ENCODE data around the gene ACSF2. TPM values are rescaled to one million over a fixed set of nuclear protein-coding genes. Genes with fewer than 3 reads are reported as not detected.

The ACSF2 gene
- total RNA-seq, 1 experiment from 2014 or later = 11.1 TPM

GRCh38 chr17:50439008-50439407 is 13.0 kb downstream of the ACSF2 start:
- DNase-seq (ENCODE audit: low read depth) = no peak

- no peak for DNase-seq (ENCODE audit: low read depth)
These were observed 14.3 kb downstream of the ACSF2 start for GRCh38 chr17:50440172-50440837.

DNA sequence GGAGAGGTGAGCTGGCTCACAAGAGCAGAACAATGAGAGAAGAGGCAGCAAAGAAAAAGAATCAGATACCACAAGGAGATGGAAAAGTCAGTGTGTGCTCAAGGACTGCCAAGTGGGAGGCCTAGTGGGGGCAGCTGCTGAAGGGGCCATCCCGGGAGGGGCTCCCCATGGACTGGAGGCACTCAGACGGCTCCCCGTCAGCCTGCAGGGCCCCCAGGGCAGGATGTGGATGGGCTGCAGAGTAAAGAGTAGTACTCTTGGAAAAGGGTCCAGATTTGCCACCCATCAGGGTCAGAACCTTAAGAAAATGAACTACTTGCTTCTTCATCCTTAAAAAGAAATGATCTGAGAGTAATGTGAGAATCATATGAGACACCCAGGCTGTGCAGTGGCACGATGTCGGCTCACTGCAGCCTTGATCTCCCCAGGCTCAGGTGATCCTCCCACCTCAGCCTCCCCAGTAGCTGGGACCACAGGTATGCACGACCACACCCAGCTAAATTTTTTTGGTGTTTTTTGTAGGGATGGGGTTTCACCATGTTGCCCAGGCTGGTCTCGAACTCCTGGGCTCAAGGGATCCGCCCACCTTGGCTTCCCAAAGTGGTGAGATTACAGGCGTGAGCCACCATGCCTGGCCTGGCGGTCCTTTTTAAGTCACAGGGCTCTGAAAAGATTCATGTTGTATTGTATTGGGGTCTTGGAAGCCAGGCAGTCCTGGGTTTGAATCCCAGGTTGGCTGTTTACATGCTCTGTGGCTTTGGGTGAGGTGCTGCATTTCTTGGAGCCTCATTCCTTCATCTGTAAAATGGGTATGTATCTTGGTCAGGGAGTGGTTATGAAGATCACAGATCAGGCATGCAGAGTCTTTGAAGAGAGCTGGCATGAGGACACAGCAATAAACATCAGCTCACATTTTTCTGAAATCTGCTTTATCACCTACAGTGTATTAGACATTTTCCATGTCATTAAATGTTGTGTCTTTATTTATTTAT is 15.1 kb downstream of the ACSF2 start:
- DNase-seq (ENCODE audit: low read depth) = no peak

DNA sequence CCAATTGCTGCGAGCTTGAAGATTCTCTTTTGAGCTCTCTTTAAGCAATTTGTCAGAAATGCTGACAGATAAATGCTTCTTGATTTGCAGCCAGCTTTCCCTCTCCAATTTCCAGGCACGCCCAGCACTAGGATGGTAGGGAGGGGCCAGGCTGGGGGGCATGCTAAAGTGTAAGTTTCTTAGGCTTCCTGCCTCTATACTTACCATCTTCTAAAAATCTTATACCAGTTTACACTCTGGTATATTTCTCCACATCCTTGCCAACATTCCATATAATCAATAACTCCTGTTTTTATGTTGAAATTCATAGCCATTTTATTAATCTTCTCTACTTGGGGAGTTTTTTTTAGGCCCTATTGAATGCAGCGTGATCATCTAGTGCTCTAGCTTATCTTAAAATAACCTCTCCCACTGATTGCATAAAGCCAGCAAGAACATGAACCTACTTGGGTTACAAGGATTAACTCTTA is 17.5 kb downstream of the ACSF2 start:
- DNase-seq (ENCODE audit: low read depth) = no peak

DNA sequence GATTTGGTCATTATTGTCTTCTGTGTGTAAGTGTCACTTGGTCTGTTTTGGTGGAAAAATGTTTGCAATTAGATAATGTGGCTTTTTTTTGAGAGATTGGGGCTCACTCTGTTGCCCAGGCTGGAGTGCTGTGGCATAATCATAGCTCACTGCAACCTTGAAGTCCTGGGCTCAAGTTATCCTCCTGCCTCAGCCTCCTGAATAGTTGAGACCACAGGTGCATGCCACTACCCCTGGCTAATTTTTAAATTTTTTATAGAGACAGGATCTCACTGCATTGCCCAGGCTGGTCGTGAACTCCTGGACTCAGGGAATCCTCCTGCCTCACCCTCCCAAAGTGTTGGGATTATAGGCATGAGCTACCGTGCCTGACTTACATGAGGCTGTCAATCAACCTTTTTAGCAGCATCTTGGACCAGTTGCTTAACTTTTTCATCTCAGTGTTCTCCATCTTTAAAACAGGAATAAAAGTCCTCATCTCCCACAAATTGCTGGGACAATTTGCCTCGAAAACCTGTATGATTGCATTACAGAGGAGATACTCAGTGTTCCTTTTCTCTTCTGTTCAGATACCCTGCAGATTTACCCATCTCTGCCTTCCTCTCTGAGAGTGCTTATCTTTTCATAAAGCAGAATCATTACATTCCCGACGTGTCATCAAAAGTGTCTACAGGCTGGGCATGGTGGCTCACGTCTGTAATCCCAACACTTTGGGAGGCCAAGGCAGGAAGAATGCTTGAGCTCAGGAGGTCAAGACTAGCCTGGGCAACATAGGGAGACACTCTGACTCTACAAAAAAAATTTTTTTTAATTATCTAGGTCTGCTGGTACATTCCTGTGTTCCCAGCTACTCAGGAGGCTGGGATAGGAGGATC is 19.1 kb downstream of the ACSF2 start:
- no peak for DNase-seq (ENCODE audit: low read depth)

DNA sequence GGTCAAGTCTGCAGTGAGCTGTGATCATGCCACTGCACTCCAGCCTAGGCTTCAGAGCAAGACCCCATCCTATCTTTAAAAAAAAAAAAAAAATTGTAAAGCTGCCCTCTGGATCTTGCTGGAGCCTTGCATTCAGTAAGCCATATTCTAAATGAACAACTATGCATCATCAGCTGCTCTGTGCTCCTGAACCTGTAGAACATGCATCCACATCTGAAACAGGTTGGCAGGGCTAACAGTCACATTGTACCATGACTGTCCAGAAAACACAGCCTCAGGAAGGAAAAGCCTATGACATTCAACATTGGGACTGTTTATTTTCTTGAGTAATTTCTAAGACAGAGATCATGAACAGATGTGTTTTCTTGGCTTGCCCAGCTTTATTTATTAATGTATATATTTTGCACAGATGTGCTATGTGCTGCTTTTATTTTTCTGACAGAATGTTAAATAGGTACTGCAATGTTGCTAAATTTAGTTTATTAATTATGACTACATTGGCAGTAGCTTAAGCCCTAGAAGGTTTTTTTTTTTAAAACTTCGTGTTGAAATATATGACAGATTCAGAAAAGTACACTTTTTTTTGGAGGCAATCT is 19.8 kb downstream of the ACSF2 start:
- DNase-seq (ENCODE audit: low read depth) = no peak

DNA sequence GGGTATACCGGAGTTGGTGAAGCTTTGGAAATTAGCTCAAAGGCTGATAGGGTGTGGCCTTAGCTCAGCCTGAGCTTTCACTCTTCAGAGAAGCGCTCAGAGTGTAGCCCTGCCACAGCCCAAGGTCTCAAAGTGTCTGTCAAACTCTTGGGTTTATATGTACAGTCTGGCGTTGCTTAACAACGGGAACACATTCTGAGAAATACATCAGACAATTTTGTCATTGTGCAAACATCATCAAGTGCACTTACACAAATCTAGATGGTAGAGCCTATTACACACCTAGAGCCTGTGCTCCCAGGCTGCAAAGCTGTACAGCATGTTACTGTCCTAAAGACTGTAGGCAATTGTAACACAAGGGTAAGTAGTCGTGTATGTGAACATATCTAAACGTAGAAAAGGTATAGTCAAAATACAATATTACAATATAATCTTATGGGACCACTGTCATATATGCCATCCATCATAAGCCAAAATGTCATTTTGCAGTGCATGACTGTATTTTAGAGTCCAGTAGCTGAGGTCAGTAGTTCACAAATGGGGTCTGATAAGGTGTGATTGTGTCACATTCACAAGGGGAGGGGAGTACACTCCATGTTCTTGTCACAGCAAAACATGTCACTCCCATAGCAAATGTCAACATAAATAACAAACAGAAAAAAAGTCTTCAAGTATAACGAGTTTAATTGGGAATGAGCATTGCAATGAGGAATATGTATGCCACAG is 22.0 kb downstream of the ACSF2 start:
- DNase-seq (ENCODE audit: low read depth) = no peak

DNA sequence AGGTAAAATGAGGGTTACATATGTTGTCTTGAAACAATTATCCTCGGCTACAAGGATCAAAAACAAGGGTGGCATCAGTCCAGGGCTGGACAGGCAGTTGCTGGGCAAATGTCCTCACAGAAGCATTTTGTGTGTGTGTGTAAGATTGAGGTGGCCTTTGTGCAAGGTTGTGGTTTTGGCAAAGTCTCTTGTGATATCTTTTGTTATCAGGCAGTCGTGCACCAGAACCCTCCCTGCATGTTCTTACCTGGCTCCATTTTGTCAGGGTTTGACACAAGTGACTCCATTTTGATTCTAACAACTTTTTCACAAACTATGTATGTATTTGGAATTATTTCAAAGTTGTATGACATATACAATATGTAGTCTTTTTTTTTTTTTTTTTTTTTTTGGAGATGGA is 22.6 kb downstream of the ACSF2 start:
- no peak for DNase-seq (ENCODE audit: low read depth)

DNA sequence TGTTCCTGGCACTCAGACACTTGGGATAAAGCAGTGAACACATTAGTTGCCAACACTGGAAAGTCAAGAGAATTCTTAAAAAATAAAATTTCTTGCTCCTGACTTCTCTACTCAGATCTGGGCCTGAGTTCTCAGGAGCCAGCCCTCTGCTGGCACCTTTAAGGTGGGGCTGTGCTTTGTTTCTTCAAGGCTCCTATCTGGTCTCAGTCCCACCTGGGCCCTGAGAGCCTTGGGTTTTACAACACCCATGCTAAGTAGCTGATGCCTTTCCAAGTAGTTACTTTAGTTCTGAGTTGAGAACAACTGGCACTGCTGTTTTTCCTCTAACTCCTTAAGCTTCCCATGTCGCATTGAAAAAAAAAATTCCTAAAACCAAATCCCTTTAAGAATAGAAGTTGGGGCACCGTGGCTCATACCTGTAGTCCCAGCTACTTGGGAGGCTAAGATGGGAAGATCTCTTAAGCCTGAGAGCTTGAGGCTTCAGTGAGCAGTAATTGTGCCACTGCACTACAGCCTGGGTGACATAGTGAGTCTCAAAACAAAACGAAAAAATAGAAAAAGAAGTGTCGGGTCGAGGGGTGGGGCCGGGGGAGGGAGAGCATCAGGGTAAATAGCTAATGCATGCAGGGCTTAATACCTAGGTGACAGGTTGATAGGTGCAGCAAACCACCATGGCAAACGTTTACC is 26.1 kb downstream of the ACSF2 start:
- DNase-seq (ENCODE audit: low read depth) = no peak

GRCh38 chr17:50452630-50453300 is 26.7 kb downstream of the ACSF2 start:
- no peak for DNase-seq (ENCODE audit: low read depth)

- no peak for DNase-seq (ENCODE audit: low read depth)
These were observed 27.9 kb downstream of the ACSF2 start for GRCh38 chr17:50453901-50454300.

- peak; percentile 14 for DNase-seq (ENCODE audit: low read depth)
These were observed 31.6 kb downstream of the ACSF2 start for GRCh38 chr17:50457621-50458020.

DNA sequence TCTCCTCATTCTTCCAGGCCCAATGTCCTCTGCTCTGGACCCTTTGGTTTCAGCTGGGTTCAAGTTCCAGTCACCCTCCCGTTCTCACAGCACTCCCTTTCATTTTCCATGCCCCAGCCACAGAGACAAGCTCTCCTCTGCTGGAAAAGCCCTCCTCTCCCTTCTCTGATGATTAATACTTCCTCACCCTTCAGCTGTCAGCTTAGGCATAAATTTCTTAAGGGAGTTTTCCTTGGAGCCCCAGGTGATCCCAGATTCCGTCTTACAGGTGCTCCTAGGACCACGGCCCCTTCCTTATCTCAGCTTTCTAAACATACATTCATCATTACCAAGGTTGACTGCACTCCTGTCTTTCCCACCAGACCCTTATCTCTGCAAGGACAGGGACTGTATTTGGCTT is 32.3 kb downstream of the ACSF2 start:
- no peak for DNase-seq (ENCODE audit: low read depth)

DNA sequence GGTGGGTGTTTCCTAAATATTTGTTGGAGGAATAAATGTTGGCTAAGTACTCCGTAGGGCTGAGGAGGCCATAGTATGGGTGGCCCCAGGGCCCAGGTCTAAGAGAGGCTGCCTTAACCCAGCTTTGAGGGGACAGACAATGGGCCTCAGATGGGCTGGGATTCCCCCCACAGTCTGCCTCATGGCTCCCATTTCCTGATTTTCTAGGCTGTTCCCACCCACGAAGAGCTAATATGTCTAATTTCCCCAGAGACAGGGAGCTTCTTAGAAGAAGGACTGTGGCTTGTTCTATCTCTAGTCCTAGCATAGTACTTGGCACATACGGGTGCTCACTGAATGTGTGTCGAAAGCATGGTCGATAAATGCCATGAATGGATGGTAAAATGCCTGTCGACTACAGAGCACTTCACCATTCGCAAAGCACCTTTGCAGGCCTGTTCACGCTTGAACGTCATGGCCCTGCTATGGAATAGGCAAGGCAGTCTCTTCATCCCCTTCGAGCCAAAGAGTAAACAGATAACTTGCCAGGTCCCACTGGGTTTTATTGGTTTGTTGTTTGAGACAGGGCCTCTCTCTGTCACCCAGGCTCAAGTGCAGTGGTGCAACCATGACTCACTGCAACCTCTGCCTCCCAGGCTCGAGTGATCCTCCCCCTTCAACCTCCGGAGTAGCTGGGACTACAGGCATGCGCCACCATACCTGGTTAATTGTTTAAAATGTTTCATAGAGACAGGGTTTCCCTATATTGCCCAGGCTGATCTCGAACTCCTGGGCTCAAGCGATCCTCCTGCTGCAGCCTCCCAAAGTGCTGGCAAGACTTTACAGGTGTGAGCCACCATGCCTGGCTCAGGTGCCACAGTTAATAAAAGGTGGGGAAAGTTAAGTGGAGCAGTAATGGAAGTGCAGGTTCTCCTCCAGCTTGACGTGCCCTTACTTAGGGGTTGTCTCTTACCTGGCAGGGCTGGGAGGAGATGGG is 33.0 kb downstream of the ACSF2 start:
- peak; percentile 46 for DNase-seq (ENCODE audit: low read depth)

GRCh38 chr17:50459756-50460155 is 33.7 kb downstream of the ACSF2 start:
- no peak for DNase-seq (ENCODE audit: low read depth)

DNA sequence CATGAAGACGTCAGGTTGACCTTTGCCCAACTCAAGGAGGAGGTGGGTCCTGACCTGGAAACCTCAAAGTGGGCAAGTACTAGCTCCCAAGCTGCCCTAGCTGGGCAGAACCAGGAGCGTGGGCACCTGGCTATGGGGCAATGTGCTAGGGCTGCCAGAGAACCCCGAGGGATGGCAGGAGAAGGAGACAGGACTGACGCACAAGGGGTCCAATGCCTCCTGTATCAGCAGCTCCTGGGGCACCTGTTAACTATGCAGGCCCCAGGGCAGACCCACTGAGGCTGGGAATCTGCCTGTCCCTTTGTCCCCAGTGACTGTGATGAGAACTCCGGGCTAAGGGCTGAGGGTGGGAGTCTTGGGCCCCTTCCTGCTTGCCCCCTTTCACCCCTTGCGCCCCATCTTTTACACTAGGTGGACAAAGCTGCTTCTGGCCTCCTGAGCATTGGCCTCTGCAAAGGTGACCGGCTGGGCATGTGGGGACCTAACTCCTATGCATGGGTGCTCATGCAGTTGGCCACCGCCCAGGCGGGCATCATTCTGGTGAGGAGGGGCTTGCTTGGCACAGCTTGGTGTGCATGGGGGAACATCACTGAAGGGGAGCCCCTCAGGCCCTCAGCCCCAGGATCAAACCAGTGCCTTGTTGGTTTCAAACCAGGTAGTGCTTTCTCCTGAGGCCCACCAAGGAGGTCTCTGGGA is 35.0 kb downstream of the ACSF2 start:
- DNase-seq (ENCODE audit: low read depth) = no peak

- DNase-seq (ENCODE audit: low read depth) = no peak
These were observed 35.6 kb downstream of the ACSF2 start for GRCh38 chr17:50461550-50462132.

All from HT1080 (cell line).